Karpas-422 (cell line): ENCODE measurements around the gene GAGE1. TPM values are rescaled to one million over a fixed set of nuclear protein-coding genes. Genes with fewer than 3 reads are reported as not detected.
"Not testable (repeated sequence)": the region's sequence is repeated elsewhere in the genome, so short reads cannot be mapped to it uniquely, and the experiment has no call there.

Experiments used
- DNase-seq: peaks from one replicate; pipeline ENCODE4 v3.0.0-alpha.2; 2015
- H2AFZ ChIP-seq: fragments of 200-600 bp; sonication (generic); 2 replicates; pipeline ENCODE4 v1.6.1; 2014; ENCODE audit warnings: antibody characterized with exemption, low read length, mixed read lengths
- H3K27ac ChIP-seq: fragments of 200-600 bp; sonication (generic); 2 replicates; pipeline ENCODE4 v1.5.1; 2014; ENCODE audit warnings: mild to moderate bottlenecking, low read length, moderate library complexity
- H3K27me3 ChIP-seq: fragments of 200-600 bp; sonication (generic); 2 replicates; pipeline ENCODE4 v1.6.1; 2014; ENCODE audit warnings: low read length, mixed read lengths
- H3K36me3 ChIP-seq: fragments of 200-600 bp; sonication (generic); 2 replicates; pipeline ENCODE4 v1.6.1; 2014; ENCODE audit warnings: low read length, mixed read lengths; ENCODE audit not compliant: insufficient read depth
- H3K4me1 ChIP-seq: fragments of 200-600 bp; sonication (generic); 2 replicates; pipeline ENCODE4 v1.6.1; 2014; ENCODE audit warnings: mild to moderate bottlenecking, low read length, mixed read lengths
- H3K4me2 ChIP-seq: fragments of 200-600 bp; sonication (generic); 2 replicates; pipeline ENCODE4 v1.6.1; 2014; ENCODE audit warnings: low read length, low read depth, mild to moderate bottlenecking; ENCODE audit not compliant: poor library complexity, severe bottlenecking
- H3K4me3 ChIP-seq: fragments of 200-600 bp; sonication (generic); 2 replicates; pipeline ENCODE4 v1.5.1; 2014; ENCODE audit warnings: mild to moderate bottlenecking, antibody characterized with exemption, low read length, mixed read lengths
- H3K79me2 ChIP-seq: fragments of 200-600 bp; sonication (generic); 2 replicates; pipeline ENCODE4 v1.6.1; 2014; ENCODE audit warnings: mild to moderate bottlenecking, low read length, mixed read lengths
- H3K9ac ChIP-seq: fragments of 200-600 bp; sonication (generic); 2 replicates; pipeline ENCODE4 v1.6.0; 2014; ENCODE audit warnings: low read length
- H3K9me2 ChIP-seq: fragments of 200-600 bp; sonication (generic), shearing (Covaris generic); replicated peaks from 2 replicates; pipeline ENCODE4 v1.6.0; 2014; ENCODE audit warnings: mild to moderate bottlenecking, low read length, moderate library complexity; ENCODE audit not compliant: insufficient read depth
- H3K9me3 ChIP-seq: fragments of 300-700, 200-600 bp; sonication (generic); 2 replicates; pipeline ENCODE4 v1.6.1; 2014; ENCODE audit warnings: low read length, mixed read lengths
- H4K20me1 ChIP-seq: fragments of 200-600 bp; sonication (generic); 2 replicates; pipeline ENCODE4 v1.6.1; 2014; ENCODE audit warnings: mild to moderate bottlenecking, antibody characterized with exemption, low read length, low read depth; ENCODE audit not compliant: insufficient read depth
- total RNA-seq: library from RNA; depleted of rRNA; stranded (reverse); fragments of >200 nt; shearing (Covaris generic); gene quantifications from 2 replicates; pipeline ENCODE4 v1.2.3, GENCODE V29; 2014; ENCODE audit warnings: low replicate concordance; rRNA removed

Gene GAGE1
- not detected in 2 replicates for total RNA-seq

GRCh38 chrX:49598720-49599119, at the start of gene GAGE1:
Gene GAGE1, plus strand, starts transcription at chrX:49599020. Its CDS starts 1,155 bp downstream, at chrX:49600175.
- not testable (repeated sequence) for H3K9me2 ChIP-seq, H3K4me3 ChIP-seq, H3K27me3 ChIP-seq, H3K9me3 ChIP-seq, H2AFZ ChIP-seq, H3K27ac ChIP-seq, H3K4me2 ChIP-seq, H3K36me3 ChIP-seq, H3K9ac ChIP-seq, H3K4me1 ChIP-seq, H3K79me2 ChIP-seq, H4K20me1 ChIP-seq, DNase-seq

GRCh38 chrX:49550989-49551388, 47.8 kb upstream of the GAGE1 start, which contains the start of gene GAGE12E:
Gene GAGE12E, plus strand, starts transcription at chrX:49551289. Its CDS starts 1,155 bp downstream, at chrX:49552444.
- H3K79me2 ChIP-seq, H3K9me3 ChIP-seq, H3K9ac ChIP-seq, DNase-seq, H3K27ac ChIP-seq, H4K20me1 ChIP-seq, H3K4me3 ChIP-seq, H3K4me2 ChIP-seq, H3K4me1 ChIP-seq, H3K9me2 ChIP-seq, H3K27me3 ChIP-seq, H2AFZ ChIP-seq, H3K36me3 ChIP-seq: not testable (repeated sequence)

GRCh38 chrX:49560542-49560941, 38.3 kb upstream of the GAGE1 start, which contains the start of gene GAGE12F:
Gene GAGE12F, plus strand, starts transcription at chrX:49560842. Its CDS starts 1,155 bp downstream, at chrX:49561997.
- not testable (repeated sequence) for H4K20me1 ChIP-seq, H3K4me3 ChIP-seq, H3K9me3 ChIP-seq, H3K27ac ChIP-seq, H3K79me2 ChIP-seq, H3K4me1 ChIP-seq, DNase-seq, H3K27me3 ChIP-seq, H3K36me3 ChIP-seq, H3K9me2 ChIP-seq, H3K4me2 ChIP-seq, H2AFZ ChIP-seq, H3K9ac ChIP-seq

- not testable (repeated sequence) for H3K9ac ChIP-seq, H3K4me1 ChIP-seq, H3K27ac ChIP-seq, H2AFZ ChIP-seq, H3K9me3 ChIP-seq, H3K36me3 ChIP-seq, H3K4me3 ChIP-seq, H3K4me2 ChIP-seq, DNase-seq, H3K27me3 ChIP-seq, H3K79me2 ChIP-seq, H4K20me1 ChIP-seq, H3K9me2 ChIP-seq
Measured at GRCh38 chrX:49568728-49569127, 30.1 kb upstream of the GAGE1 start.

- H3K9ac ChIP-seq, H3K36me3 ChIP-seq, H3K79me2 ChIP-seq, H2AFZ ChIP-seq, H3K9me2 ChIP-seq, H3K4me2 ChIP-seq, H3K9me3 ChIP-seq, H4K20me1 ChIP-seq, DNase-seq, H3K27me3 ChIP-seq, H3K27ac ChIP-seq, H3K4me3 ChIP-seq, H3K4me1 ChIP-seq: not testable (repeated sequence)
Measured at GRCh38 chrX:49569152-49569551, 29.7 kb upstream of the GAGE1 start.

- H4K20me1 ChIP-seq = not testable (repeated sequence)
Measured at GRCh38 chrX:49570100-49570499, 28.7 kb upstream of the GAGE1 start, which contains the start of gene GAGE12G. Gene GAGE12G, plus strand, starts transcription at chrX:49570400. Its CDS starts 1,155 bp downstream, at chrX:49571555.

GRCh38 chrX:49579649-49580048, 19.2 kb upstream of the GAGE1 start, which contains the start of gene GAGE12H:
Gene GAGE12H, plus strand, starts transcription at chrX:49579949. Its CDS starts 1,155 bp downstream, at chrX:49581104.
- not testable (repeated sequence) for H2AFZ ChIP-seq, H3K4me3 ChIP-seq, DNase-seq, H3K27me3 ChIP-seq, H3K9me3 ChIP-seq, H3K79me2 ChIP-seq, H4K20me1 ChIP-seq, H3K9ac ChIP-seq, H3K9me2 ChIP-seq, H3K4me2 ChIP-seq, H3K36me3 ChIP-seq, H3K27ac ChIP-seq, H3K4me1 ChIP-seq

More at GRCh38 chrX:49570100-49570499, 28.7 kb upstream of the GAGE1 start, which contains the start of gene GAGE12G:
- not testable (repeated sequence) for H3K9ac ChIP-seq, H3K4me1 ChIP-seq, H3K4me2 ChIP-seq, H2AFZ ChIP-seq, H3K27me3 ChIP-seq, H3K9me2 ChIP-seq, H3K36me3 ChIP-seq, DNase-seq, H3K27ac ChIP-seq, H3K79me2 ChIP-seq, H3K9me3 ChIP-seq, H3K4me3 ChIP-seq

- H3K27me3 ChIP-seq, H3K4me3 ChIP-seq, H3K27ac ChIP-seq, H3K79me2 ChIP-seq, H3K9me2 ChIP-seq, H4K20me1 ChIP-seq, H3K4me2 ChIP-seq, H3K9ac ChIP-seq, H3K4me1 ChIP-seq, DNase-seq, H3K9me3 ChIP-seq, H2AFZ ChIP-seq, H3K36me3 ChIP-seq: not testable (repeated sequence)
Measured at GRCh38 chrX:49589196-49589595, 9.6 kb upstream of the GAGE1 start, which contains the start of gene GAGE2A. Gene GAGE2A, plus strand, starts transcription at chrX:49589496. Its CDS starts 1,155 bp downstream, at chrX:49590651.
